ENCODE results near the gene KCNG4.

The KCNG4 gene

GRCh38 chr16:84236671-84237070 lies 3.1 kb downstream of the KCNG4 start:
- TF ChIP-seq, protein P1, sequence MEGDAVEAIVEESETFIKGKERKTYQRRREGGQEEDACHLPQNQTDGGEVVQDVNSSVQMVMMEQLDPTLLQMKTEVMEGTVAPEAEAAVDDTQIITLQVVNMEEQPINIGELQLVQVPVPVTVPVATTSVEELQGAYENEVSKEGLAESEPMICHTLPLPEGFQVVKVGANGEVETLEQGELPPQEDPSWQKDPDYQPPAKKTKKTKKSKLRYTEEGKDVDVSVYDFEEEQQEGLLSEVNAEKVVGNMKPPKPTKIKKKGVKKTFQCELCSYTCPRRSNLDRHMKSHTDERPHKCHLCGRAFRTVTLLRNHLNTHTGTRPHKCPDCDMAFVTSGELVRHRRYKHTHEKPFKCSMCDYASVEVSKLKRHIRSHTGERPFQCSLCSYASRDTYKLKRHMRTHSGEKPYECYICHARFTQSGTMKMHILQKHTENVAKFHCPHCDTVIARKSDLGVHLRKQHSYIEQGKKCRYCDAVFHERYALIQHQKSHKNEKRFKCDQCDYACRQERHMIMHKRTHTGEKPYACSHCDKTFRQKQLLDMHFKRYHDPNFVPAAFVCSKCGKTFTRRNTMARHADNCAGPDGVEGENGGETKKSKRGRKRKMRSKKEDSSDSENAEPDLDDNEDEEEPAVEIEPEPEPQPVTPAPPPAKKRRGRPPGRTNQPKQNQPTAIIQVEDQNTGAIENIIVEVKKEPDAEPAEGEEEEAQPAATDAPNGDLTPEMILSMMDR (IDR thresholded peaks at IDR 0.05; ENCODE audit: extremely low read depth, insufficient read depth, missing control alignments), result no peak
- DNase-seq (ENCODE audit: low spot score), result no peak
- in situ Hi-C loops (cut with MboI; ENCODE audit: low pct_unique_long_range_greater_than_20kb, low sequenced_read_pairs, unreplicated experiment), result no loop called here

GRCh38 chr16:84234321-84235241 lies 5.2 kb downstream of the KCNG4 start:
- no peak for DNase-seq (ENCODE audit: low spot score)
- in situ Hi-C loops (cut with MboI; ENCODE audit: low pct_unique_long_range_greater_than_20kb, low sequenced_read_pairs, unreplicated experiment), result no loop called here
- TF ChIP-seq, protein P1 (IDR thresholded peaks at IDR 0.05; ENCODE audit: extremely low read depth, insufficient read depth, missing control alignments), result no peak

DNA sequence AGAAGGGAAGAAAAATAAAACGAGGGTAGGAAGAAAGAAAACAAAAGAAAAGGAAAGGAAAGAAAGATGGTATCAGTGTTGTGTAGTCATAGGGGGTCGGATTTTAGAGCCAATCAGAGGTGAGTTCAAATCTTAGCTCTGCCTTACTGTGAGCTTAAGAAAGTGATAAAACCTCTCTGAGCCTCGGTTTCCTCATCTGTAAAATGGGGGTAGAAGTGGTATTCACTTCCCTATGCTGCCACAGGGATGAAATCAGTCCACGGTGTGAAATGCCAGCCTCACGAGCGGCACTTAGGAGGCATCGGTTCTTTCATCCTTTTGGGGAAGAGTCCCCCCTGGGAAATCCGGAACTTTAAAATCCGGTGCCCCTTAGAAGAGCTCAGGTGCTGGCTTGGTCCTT lies 6.1 kb downstream of the KCNG4 start:
- in situ Hi-C loops (cut with MboI; ENCODE audit: low pct_unique_long_range_greater_than_20kb, low sequenced_read_pairs, unreplicated experiment), result no loop called here
- TF ChIP-seq, protein P1 (IDR thresholded peaks at IDR 0.05; ENCODE audit: extremely low read depth, insufficient read depth, missing control alignments), result no peak
- no peak for DNase-seq (ENCODE audit: low spot score)

GRCh38 chr16:84232969-84233368 lies 6.8 kb downstream of the KCNG4 start:
- DNase-seq (ENCODE audit: low spot score), result no peak
- in situ Hi-C loops (cut with MboI; ENCODE audit: low pct_unique_long_range_greater_than_20kb, low sequenced_read_pairs, unreplicated experiment), result no loop called here
- TF ChIP-seq, protein P1 (IDR thresholded peaks at IDR 0.05; ENCODE audit: extremely low read depth, insufficient read depth, missing control alignments), result no peak

- DNase-seq (ENCODE audit: low spot score), result no peak
- TF ChIP-seq, protein P1 (IDR thresholded peaks at IDR 0.05; ENCODE audit: extremely low read depth, insufficient read depth, missing control alignments), result no peak
- in situ Hi-C loops (cut with MboI; ENCODE audit: low pct_unique_long_range_greater_than_20kb, low sequenced_read_pairs, unreplicated experiment), result no loop called here
Observed at GRCh38 chr16:84232060-84232459, 7.8 kb downstream of the KCNG4 start.

GRCh38 chr16:84229471-84229870 lies 10.3 kb downstream of the KCNG4 start:
- no peak for DNase-seq (ENCODE audit: low spot score)
- in situ Hi-C loops (cut with MboI; ENCODE audit: low pct_unique_long_range_greater_than_20kb, low sequenced_read_pairs, unreplicated experiment), result no loop called here
- TF ChIP-seq, protein P1 (IDR thresholded peaks at IDR 0.05; ENCODE audit: extremely low read depth, insufficient read depth, missing control alignments), result no peak

Data from GM13977 (cell line).